NB4 (cell line): ENCODE measurements around the gene TXNL1.

ENCODE experiments used
- DNase-seq: peaks from one replicate; pipeline ENCODE4 v3.0.0; 2010; ENCODE audit warnings: low read depth
- H3K4me3 ChIP-seq: one replicate; pipeline ENCODE4 v1.5.1; 2011; ENCODE audit warnings: mild to moderate bottlenecking, low read depth, low read length, moderate library complexity
- MAX ChIP-seq: IDR thresholded peaks from 2 replicates; pipeline ENCODE4 v1.6.1; 2011; ENCODE audit warnings: low read depth, low read length
- MYC ChIP-seq: IDR thresholded peaks from 2 replicates; pipeline ENCODE4 v1.6.1; 2011; ENCODE audit warnings: low read depth, low read length
- POLR2A ChIP-seq: IDR thresholded peaks from 2 replicates; pipeline ENCODE4 v1.6.1; 2011; ENCODE audit warnings: mild to moderate bottlenecking; ENCODE audit not compliant: insufficient read length; ENCODE audit errors: extremely low read depth
- TF ChIP-seq, protein P1 (sequence below): IDR thresholded peaks from one replicate; pipeline ENCODE4 v1.5.1; 2012; ENCODE audit warnings: low read depth, low read length

Gene TXNL1

GRCh38 chr18:56638232-56639103 lies at the start of gene TXNL1:
TXNL1 (minus strand) TSS chr18:56638592; CDS start chr18:56638440, 152 bp downstream.
- peak; percentile 97 for DNase-seq
- TF ChIP-seq POLR2A (peak; percentile 76), MYC (peak; percentile 77), MAX (peak; percentile 96)
- TF ChIP-seq, protein P1, sequence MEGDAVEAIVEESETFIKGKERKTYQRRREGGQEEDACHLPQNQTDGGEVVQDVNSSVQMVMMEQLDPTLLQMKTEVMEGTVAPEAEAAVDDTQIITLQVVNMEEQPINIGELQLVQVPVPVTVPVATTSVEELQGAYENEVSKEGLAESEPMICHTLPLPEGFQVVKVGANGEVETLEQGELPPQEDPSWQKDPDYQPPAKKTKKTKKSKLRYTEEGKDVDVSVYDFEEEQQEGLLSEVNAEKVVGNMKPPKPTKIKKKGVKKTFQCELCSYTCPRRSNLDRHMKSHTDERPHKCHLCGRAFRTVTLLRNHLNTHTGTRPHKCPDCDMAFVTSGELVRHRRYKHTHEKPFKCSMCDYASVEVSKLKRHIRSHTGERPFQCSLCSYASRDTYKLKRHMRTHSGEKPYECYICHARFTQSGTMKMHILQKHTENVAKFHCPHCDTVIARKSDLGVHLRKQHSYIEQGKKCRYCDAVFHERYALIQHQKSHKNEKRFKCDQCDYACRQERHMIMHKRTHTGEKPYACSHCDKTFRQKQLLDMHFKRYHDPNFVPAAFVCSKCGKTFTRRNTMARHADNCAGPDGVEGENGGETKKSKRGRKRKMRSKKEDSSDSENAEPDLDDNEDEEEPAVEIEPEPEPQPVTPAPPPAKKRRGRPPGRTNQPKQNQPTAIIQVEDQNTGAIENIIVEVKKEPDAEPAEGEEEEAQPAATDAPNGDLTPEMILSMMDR, result no peak
- peak within 1 kb of the TSS; percentile 94 for H3K4me3 ChIP-seq

- no peak for DNase-seq
- H3K4me3 ChIP-seq, result no peak overlapping the region
- TF ChIP-seq, protein P1, result no peak
- TF ChIP-seq MAX, result no peak
- no peak for TF ChIP-seq MYC
- no peak for TF ChIP-seq POLR2A
Measured at GRCh38 chr18:56684277-56684676, 45.9 kb upstream of the TXNL1 start.

DNA sequence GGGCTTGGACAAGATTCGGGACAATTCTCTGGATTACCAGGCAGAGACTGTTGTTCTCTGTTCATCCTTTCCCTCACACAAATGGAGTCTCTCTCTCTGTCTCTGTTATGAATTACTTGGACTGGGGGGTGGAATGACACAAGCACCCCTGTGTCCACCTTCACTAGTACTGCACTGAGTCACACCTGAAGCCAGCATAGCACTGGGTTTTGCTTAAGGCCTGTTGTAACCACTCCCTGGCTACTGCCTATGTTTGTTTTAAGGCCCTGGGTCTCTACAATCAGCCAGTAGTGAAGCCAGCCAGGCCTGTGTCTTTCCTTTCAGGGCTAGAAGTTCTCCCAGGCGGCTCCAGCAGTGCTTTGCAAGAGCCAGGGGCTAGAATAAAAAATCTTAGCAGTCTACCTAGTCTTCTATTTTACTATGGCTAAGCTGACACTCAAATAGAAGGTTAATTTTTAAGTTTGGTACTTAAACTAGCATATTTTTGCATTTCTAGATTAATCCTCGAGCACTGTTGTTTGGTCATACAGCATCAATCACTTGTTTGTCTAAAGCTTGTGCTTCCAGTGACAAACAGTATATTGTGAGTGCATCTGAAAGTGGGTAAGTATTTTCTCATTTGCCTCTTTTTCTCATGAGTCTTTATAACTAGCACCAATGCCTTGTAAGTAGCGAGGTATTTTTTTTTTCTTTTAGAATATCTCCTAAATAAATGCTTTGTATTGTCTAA lies 40.6 kb upstream of the TXNL1 start:
- no peak for TF ChIP-seq MYC
- TF ChIP-seq, protein P1, result no peak
- no peak for TF ChIP-seq MAX
- no peak for TF ChIP-seq POLR2A
- H3K4me3 ChIP-seq, result no peak overlapping the region
- no peak for DNase-seq

- no peak for DNase-seq
- no peak overlapping the region for H3K4me3 ChIP-seq
- TF ChIP-seq, protein P1, result no peak
- TF ChIP-seq MAX (no peak), MYC (no peak), POLR2A (no peak)
Measured at GRCh38 chr18:56676639-56677038, 38.2 kb upstream of the TXNL1 start.

DNA sequence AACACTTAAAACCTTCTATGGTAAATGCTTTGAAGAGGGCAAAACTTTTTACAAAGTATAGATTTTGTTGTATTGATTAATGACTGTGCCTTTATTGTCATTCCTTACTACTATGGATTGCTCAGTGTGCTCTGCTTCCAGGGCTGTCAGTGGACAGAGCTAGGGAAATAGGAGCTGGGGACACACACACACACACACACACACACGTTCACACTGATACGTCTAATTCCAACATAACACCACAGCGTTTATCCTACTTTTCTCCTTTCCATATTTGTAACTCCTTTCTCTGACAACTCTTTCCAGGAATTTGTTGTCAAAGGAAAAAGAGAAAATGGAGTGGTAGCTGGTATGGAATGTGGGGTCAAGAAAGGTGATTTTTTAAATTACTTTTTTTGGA lies 34.6 kb upstream of the TXNL1 start:
- TF ChIP-seq POLR2A (no peak), MAX (no peak), MYC (no peak)
- TF ChIP-seq, protein P1, result no peak
- DNase-seq, result no peak
- H3K4me3 ChIP-seq, result no peak overlapping the region
